ENCODE measurements around the gene ARID4A.
A peak's percentile ranks its signal among the peaks of the same experiment; 100 is the strongest.
"Not testable (repeated sequence)": the region's sequence is repeated elsewhere in the genome, so short reads cannot be mapped to it uniquely, and the experiment has no call there.

ARID4A gene, protein sequence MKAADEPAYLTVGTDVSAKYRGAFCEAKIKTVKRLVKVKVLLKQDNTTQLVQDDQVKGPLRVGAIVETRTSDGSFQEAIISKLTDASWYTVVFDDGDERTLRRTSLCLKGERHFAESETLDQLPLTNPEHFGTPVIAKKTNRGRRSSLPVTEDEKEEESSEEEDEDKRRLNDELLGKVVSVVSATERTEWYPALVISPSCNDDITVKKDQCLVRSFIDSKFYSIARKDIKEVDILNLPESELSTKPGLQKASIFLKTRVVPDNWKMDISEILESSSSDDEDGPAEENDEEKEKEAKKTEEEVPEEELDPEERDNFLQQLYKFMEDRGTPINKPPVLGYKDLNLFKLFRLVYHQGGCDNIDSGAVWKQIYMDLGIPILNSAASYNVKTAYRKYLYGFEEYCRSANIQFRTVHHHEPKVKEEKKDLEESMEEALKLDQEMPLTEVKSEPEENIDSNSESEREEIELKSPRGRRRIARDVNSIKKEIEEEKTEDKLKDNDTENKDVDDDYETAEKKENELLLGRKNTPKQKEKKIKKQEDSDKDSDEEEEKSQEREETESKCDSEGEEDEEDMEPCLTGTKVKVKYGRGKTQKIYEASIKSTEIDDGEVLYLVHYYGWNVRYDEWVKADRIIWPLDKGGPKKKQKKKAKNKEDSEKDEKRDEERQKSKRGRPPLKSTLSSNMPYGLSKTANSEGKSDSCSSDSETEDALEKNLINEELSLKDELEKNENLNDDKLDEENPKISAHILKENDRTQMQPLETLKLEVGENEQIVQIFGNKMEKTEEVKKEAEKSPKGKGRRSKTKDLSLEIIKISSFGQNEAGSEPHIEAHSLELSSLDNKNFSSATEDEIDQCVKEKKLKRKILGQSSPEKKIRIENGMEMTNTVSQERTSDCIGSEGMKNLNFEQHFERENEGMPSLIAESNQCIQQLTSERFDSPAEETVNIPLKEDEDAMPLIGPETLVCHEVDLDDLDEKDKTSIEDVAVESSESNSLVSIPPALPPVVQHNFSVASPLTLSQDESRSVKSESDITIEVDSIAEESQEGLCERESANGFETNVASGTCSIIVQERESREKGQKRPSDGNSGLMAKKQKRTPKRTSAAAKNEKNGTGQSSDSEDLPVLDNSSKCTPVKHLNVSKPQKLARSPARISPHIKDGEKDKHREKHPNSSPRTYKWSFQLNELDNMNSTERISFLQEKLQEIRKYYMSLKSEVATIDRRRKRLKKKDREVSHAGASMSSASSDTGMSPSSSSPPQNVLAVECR

DNA sequence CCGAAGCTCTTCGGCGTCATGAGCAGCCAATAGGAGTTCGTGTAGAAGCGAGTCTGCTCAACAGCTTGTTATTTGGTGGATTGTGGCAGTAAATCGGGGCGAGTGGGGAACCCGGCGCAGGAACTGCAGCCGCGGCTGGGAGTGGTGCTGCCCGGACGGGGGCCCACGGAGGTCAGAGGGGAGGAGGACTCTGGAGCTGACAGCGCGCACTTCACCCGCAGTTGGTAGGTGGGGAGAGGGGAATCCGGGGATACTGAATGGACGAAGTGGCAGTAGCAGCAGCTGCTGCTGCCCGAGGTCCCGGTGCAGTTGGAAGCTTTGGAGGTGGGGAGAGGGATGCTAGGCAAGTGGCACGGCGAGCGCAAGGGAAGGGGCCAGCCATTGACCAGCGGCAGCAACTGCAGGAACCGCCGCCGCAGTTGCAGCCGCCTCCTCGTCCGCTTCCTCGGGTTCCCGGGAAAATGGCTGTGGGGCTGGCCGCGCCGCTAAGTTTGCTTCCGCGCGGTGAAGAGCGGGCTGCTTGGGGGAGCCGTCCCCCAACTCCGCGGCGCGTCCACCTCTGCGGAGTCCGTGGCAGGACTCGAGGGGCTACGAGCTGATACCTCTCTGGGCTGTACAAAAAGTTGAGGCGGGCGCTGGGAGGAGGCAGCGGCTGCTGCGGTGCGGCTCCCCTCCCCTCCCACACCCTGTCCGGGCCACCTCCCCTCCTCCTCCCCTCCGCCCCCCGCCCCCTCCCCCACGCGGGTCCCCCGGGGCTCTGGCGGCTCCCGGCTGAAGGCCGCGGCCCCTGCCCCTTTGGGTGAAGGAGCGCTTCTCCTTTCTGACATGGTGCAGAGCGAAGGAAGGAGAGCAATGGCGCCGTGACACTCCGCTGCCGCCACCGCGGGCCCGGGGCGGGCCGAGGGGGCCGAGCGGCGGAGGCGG is at the start of gene ARID4A:
TSS of gene ARID4A (plus strand) at position 79 of the 924 bp plus-strand sequence. CDS start 1,300 bp downstream, outside the sequence.
- peak; percentile 65 for DNase-seq

DNA sequence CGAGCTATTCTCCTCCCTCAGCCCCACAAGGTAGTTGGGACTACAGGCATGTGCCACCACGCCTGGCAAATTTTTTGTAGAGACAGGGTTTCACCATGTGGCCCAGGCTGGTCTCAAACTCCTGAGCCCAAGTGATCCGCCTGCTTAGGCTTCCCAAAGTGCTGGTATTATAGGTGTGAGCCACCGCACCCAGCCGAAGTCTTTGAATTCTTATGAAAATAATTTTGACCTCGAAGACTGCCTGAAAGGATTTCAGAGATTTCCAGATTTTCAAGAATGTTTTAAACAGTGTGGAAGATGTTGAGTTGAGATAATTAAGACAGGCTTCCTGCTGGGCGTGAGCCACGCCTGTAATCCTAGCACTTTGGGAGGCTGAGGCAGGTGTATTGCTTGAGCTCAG is 48.7 kb upstream of the ARID4A start:
- DNase-seq: no peak

DNA sequence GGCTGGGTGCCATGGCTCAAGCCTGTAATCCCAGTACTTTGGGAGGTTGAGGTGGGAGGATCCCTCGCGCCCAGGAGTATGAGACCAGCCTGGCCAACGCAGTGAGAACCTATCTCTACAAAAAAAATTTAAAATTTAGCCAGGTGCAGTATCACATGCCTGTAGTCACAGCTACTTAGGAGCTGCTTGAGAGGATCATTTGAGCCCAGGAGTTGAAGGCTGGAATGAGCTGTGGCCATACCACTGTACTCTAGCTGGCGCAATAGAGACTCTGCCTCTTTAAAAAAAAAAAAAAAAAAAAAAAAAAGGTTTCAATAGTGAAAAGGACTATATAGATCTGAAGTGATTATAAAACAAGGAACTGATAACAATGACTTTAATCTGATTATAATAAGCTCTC is 40.2 kb upstream of the ARID4A start:
- DNase-seq: no peak

DNA sequence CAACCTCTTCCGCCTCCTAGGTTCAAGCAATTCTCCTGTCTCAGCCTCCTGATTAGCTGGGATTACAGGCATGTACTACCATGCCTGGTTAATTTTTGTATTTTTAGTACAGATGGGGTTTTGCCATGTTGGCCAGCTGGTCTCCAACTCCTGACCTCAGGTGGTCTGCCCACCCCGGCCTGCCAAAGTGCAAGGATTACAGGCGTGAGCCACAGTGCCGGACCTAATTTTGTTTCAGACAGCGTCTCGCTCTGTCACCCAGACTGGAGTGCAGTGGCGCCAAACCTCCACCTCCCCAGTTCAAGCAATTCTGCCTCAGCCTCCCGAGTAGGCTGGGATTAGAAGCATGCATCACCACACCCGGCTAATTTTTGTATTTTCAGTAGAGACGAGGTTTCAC is 36.4 kb upstream of the ARID4A start:
- not testable (repeated sequence) for DNase-seq

DNA sequence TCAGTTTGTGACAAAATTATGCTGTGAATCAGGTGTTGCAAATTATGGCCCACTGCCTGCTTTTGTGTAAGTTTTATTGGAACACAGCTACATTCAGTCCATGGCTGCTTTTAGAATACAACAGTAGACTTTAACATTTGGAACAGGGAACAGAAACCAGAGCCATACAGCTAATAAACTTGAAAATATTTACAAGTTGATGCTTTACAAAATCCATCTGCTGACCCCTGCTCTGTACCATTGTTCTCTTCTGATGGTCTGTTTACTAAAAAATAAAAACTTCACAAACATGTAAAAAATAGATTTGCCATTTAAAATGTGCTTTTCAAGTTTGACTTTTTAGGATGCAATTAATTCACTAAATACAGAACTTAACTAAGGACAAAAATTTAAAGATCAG is 33.0 kb upstream of the ARID4A start:
- no peak for DNase-seq

DNA sequence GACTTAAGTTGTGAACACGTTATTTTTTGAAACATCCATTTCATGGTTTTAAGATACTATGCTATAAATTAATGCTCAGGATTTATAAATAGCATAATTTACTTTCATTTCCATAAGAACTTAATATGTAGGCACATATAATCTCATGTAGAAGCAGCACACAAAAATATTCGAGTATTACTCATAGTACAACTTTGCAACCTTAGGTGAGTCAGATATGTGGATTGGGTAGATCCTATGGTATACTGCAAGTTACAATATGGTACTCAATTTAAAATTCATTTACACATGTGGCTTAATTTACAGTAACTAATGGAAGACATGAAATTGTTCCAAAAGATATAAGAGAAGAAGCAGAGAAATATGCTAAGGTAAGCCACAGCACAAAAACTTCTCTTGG is 27.7 kb upstream of the ARID4A start:
- no peak for DNase-seq

DNA sequence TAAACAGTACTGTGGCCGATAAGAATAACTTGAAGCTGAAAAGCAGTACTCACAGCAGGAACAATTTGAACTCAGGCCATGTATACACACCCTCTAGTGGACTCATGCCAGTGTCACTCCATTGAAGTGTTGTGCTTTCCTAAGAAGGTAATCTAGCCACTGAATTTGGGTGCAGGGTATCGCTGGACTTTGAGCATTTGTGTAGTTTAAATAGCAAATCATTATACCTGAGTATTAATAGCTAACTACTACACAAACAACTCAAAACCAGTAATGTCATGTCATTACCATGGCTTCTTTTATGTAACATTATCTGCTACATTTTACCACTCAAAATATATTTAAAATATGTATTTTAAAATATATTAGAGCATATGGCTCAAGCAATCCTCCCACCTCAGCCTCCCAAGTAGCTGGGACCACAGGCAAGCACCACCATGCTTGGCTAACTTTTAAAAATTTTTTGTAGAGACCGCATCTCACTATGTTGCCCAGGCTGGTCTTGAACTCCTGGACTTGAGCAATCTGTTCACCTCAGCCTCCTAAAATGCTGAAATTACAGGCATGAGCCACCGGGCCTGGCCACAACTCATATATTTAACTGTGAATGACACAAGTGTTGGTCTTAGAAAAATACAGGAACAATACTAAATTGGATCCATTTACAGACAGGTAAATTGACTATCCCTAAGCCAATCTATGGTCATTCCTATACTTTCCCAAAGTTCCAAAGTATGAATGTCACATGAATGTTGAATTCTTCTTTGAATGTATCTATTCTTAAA is 25.6 kb upstream of the ARID4A start:
- peak; percentile 31 for DNase-seq

DNA sequence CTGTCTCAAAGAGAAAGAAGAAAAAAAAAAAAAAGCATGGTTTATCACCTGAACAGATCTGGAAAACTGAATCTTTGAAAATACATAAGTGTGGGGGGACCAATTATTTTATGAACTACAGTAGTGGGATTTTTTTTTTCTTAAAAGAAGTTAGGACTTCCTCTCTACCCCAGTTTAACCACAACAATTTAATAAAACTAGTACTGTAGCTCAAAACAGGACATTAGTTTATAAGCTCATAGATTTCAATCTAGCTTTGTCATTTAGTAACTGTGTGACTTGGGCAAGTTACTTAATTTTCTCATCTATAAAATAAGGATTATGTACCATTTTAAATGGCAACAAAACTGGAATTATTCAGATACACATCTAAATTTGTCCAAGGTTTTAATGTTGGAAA is 23.5 kb upstream of the ARID4A start:
- no peak for DNase-seq

DNA sequence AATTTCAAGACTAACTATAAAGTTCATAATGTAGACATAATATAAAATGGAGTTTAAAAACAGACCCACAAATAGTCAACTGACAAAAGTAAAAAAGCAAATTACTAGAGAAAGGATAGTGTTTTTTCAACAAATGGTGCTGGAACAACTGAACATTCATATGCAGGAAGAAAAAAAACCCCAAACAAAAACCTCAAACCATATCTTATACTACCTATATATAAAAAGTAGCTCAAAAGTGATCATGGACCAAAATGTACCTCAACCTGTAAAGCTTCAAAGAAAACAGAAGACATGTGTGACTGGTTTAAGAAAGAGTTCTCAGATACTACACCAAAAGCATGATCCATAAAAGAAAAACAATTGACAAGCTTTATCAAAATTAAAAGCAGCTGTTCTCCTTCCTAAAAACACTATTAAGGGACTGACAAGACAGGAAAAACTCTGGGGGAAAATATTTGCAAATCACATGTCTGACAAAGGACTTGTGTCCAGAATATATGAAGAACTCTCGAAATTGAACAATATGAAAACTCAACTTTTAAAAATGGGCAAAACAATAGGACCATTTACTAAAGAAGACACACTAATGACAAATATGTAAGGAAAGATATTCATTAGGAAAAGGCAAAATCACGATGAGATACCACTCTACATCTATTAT is 22.7 kb upstream of the ARID4A start:
- DNase-seq: no peak

DNA sequence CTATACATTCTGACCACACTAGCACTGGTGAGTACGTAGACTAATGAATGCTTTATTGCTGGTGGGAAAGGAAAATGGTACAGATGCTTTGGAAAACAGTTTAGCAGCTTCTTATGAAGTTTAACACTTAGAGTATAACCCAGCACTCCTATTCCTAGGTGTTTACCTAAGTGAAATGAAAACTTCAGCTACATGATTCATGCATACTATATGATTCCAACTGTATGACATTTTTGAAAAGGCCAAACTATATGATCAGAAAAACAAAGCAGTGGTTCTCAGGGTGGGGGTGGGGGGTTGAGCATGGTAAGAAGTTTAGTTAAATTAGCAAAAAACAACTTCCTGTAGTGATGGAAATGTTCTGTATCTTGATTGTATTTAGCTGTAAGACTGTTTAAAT is 22.1 kb upstream of the ARID4A start:
- no peak for DNase-seq

DNA sequence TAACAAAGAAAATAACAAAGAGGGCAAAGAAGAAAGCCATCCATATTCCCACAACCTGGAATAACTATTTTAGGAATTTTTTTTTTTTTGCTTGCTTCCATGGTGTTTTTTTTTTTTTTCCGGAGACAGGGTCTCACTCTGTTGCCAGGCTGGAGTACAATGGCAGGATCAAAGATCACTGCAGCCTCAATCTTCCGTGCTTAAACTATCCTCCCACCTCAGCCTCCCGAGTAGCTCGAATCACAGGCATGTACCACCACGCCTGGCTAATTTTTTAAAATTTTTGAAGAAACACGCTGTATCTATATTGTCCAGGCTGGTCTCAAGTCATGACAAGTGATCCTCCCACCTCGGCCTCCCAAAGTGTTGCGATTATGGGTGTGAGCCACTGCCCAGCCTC is 20.2 kb upstream of the ARID4A start:
- no peak for DNase-seq

DNA sequence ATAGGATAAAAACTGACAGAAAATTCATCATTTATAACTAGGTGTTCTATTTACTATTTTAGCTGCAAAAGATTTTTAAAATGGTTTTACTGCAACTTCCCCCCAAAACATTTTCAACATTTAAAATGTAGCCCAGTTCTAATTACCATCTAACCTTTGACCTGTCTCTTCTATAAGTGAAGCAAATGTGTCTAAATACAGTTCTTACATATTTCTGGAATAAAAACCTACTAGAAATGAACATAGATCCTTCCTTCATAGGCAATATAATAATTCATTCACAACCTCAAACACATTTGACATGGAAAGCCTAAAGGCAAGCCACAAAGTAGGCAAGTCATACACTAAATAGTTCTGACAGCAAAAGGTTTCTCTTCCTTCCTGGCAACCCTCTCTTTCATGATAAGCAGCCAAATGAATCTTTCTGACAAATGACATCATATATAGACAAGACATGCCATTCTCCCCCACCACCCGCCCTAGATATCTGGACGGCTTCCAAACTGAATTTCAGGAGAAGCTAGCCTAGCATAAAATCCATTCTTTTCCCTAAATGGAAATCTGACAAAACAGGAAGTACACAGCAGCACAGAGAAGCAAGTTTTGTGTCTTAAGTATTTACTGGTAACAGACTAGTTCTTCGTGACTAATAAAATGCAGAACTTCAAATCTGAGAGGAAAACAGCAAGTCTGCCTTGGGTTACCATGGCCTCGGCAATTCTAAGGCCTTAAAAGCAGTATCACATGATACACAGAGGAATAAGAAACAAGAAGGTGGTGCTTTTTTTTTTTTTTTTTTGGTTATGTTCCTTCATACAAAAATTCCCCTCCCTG is 17.2 kb upstream of the ARID4A start:
- DNase-seq: peak; percentile 10

DNA sequence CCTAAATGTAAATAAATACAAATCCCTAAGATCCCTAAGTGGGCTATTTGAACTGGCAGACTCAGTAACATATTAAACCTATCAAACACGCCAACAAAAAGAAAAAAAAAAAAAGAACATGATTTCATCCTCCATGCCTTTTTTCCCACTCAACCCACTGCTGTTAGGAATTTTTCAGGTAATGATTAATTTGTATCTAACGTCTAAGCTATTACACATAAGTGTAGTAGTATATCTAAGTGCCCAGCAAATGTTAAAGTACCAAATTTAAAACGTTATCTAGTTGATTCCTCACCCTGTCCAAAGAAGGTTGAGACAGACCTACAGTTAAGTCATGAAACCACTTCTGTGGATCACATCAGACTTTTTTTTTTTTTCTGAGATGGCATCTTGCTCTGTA is 16.4 kb upstream of the ARID4A start:
- no peak for DNase-seq

DNA sequence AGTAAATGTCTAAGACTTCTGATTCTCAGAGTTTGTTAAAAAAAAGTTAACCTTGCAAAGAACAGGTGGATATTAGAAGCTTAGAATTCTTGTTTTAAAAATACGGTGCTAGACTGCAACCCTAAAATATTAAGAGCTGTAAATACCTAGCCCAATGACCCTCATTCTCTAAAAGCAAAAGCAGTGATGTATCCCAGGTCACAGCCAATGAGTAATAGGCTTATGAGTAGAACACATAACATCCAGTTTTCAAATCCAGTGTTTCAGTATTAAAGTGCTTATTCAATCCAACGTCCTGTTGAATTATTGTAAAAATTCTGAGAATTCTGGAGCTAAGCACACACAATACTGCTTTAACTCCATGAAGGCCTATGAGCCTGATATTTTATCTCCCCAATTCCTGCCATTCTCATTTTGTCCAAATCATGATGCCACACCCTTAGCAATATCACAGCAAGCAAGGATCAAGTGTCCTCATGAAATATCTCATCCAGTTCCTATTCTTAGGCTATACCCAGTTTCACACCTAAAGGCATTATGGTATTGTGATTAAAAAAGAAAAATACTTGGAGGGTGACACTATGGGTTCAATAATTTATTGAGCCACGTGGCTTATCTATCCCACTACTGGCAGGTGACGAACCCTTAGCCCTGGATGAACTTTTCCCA is 15.3 kb upstream of the ARID4A start:
- DNase-seq: no peak

DNA sequence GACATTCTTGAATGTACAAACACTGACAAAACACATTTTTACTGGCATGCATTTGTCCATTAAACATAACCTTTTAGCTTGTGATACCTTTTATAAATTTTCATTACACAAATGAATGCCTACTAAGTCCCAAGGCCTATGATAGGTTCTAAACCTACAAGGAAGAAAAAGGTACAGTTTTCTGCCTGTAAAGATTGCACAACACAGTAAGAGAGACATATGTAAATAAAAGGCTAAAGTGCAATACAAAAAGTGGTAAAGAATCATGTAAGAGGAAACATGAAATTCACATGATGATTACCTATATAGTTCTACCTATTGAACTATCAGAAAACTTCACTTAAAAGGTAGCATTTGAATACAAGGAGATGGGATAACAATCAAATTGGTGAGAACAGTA is 14.6 kb upstream of the ARID4A start:
- no peak for DNase-seq

DNA sequence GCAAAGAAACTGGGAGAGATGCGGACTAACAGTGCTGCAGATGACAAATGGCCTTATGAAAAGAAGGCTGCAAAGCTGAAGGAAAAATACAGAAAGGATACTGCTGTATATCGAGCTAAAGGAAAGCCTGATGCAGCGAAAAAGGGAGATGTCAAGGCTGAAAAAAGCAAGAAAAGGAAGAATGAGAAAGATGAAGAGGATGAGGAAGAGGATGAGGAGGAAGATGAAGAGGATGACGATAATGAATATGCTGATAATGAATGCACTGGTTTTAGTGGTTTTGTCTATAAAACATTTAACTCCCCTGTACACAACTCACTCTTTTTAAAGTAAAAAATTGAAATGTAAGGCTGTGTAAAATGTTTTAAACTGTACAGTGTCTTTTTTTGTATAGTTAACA is 13.2 kb upstream of the ARID4A start:
- no peak for DNase-seq

DNA sequence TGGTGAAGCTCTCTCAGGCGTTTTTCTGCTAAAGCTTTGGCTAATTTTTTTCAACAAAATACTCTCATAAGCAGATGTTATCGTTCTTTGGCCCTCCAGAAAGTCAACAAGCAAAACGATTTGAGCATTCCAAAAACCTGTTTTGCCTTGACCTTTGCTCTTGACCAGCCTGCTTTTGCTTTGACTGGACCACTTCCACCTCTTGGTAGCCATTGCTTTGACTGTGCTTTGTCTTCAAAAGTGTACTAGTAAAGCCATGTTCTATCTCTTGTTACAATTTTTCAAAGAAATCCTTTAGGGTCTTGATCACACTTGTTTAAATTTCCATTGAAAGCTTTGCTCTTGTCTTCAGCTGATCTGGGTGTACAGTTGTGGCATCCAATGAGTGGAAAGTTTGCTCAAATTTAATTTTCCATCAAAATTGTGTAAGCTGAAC is 10.7 kb upstream of the ARID4A start:
- no peak for DNase-seq

DNA sequence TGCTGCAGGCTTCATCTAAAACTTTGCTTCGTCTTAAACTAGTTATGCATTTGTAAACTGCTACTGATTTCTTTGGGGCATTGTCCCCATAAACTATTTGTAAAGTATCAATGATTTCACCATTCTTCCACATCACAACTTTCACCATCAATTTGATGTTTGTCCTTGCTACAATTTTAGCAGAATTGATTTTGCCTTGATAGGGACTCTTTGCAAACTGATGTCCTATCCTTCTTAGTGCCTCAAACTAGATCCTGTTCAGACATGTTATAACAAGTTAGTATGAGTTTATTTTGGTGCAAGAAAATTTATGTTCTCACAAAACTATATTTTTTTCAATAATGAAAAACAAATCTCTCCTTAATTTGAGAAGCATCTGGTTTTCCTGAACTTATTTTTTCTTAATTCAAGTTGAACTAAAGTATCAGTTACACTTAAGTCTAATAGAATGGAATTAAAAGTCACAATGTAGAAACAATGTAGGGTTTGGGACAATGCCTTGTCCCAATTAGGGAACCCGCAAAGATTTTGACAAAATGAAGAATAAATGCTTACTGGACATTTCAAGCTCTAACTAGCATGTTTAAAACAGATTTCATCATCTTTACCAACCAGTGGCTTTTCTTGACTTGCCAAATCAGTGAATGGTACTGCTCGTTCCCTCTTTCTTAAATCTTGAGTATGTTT is 10.1 kb upstream of the ARID4A start:
- no peak for DNase-seq

DNA sequence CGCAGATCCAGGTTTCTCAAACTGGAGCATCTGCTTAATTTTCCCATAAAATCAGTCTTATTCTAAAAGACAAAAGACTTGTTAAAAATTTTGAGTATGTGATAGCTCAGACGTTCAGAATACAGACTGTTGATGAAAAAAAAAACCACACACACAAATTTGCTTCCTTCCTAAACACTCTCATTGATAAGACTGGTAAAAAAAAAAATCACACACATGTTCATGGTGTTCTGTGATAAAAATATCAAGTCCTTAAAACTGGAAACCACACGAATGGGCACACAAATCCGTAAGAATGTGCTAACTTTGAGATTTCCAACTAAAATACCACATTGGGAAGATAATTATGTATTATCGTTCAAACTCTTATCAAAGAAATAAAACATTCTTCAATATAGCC is 6.7 kb upstream of the ARID4A start:
- no peak for DNase-seq

Measured in NCI-H69 (cell line).